Upper lobe of left lung (tissue), 6 donors: ENCODE measurements around the gene ZBTB11. TPM values are rescaled to one million over a fixed set of nuclear protein-coding genes. Genes with fewer than 3 reads are reported as not detected.

Experiments used
- ATAC-seq, 2 donors: fragments of 200-7000 bp; cut with Tn5 transposase; one replicate each; pipeline ENCODE4 v1.9.1; 2022; ENCODE audit warnings: mild to moderate bottlenecking in 2 of 2, moderate library complexity in 2 of 2; ENCODE audit not compliant: low FRiP score in 2 of 2
- DNase-seq, 2 donors: peaks; one replicate each; pipeline ENCODE4 v3.0.0-alpha.2; 2019 to 2020
- H3K27ac ChIP-seq, 4 donors: fragments of 200-600 bp; sonication (generic); one replicate each; pipeline ENCODE4 v1.5.1; 2016 to 2019
- H3K27me3 ChIP-seq, 4 donors: fragments of 200-600 bp; sonication (generic); one replicate each; pipeline ENCODE4 v1.5.1; 2017 to 2019
- H3K36me3 ChIP-seq, 4 donors: fragments of 200-600 bp; sonication (generic); one replicate each; pipeline ENCODE4 v1.5.1; 2016 to 2019
- H3K4me1 ChIP-seq, 4 donors: fragments of 200-600 bp; sonication (generic); one replicate each; pipeline ENCODE4 v1.5.1; 2018 to 2019
- H3K4me3 ChIP-seq, 4 donors: fragments of 200-600 bp; sonication (generic); one replicate each; pipeline ENCODE4 v1.5.1; 2017 to 2019; ENCODE audit warnings: mild to moderate bottlenecking in 2 of 4, moderate library complexity in 1 of 4
- H3K9me3 ChIP-seq, 4 donors: fragments of 200-600 bp; sonication (generic); one replicate each; pipeline ENCODE4 v1.5.1; 2018 to 2019
- EP300 ChIP-seq, 4 donors: sonication (generic); formaldehyde crosslinking; IDR thresholded peaks; one replicate each; pipeline ENCODE4 v1.5.1; 2017; ENCODE audit warnings: antibody characterized with exemption in 4 of 4, control low read depth in 2 of 4
- POLR2A ChIP-seq, 4 donors: fragments of 450-650 bp; IDR thresholded peaks; one replicate each; pipeline ENCODE4 v1.5.1; 2016 to 2017; ENCODE audit warnings: antibody characterized with exemption in 4 of 4, mild to moderate bottlenecking in 2 of 4
- POLR2AphosphoS5 ChIP-seq, 2 donors: sonication (generic); formaldehyde crosslinking; IDR thresholded peaks; one replicate each; pipeline ENCODE4 v1.5.1; 2017; ENCODE audit warnings: antibody characterized with exemption in 2 of 2
- WGBS, 2 donors: methylation state at CpG; one replicate each; pipeline ENCODE4 v1.1.5; 2017 to 2018; 5-methylcytosine and 5-hydroxymethylcytosine counted together
- total RNA-seq, 6 donors: library from RNA; depleted of rRNA in 4 of 6; stranded (reverse); fragments of >200 nt in 4 of 6; gene quantifications; one replicate each; pipeline versions ENCODE4 v1.1.0 to v1.2.1, GENCODE V29; 2016 to 2021
- TF ChIP-seq, protein P1 (sequence below), 6 experiments: fragments of 450-650 bp in 4 of 6; fragments of 200-600 bp in 2 of 6; sonication (generic) in 2 of 6; IDR thresholded peaks; one replicate each; pipeline ENCODE4 v1.5.1; 2016 to 2019; ENCODE audit warnings: antibody characterized with exemption in 6 of 6
- donor health status: DM: no; HTN: no; CAD: no; lungs with moderate emphysema.
- donor health status: DM: no; HTN: yes; CAD: no; lungs with severe emphysema.

ZBTB11 gene
- total RNA-seq, 6 donors from 2014 or later: 16.3 to 41.4 (median 19.8) TPM

DNA sequence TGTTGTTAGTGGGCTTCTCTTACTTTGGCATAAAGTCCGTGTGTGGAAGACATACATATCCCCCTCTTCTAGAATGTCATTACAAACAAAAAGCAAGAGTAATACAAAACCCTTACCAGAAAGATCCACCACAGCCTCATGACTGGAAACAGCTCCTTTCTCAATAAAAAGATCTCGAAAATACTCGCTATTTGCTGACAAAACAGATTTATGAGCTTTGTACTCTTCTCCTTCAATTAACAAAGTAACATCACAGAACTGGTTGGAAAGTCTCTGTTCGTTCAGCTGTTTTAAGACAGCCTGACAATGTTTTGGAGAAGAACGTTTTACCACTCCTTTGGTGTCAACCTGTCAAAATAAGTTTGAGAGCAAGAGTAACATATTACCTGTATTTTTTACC lies 5.9 kb downstream of the ZBTB11 start:
- no peak for DNase-seq
- TF ChIP-seq EP300 (IDR thresholded peaks at IDR 0.05) (no peak), POLR2A (IDR thresholded peaks at IDR 0.05) (no peak), POLR2AphosphoS5 (IDR thresholded peaks at IDR 0.05) (no peak)
- TF ChIP-seq, protein P1, sequence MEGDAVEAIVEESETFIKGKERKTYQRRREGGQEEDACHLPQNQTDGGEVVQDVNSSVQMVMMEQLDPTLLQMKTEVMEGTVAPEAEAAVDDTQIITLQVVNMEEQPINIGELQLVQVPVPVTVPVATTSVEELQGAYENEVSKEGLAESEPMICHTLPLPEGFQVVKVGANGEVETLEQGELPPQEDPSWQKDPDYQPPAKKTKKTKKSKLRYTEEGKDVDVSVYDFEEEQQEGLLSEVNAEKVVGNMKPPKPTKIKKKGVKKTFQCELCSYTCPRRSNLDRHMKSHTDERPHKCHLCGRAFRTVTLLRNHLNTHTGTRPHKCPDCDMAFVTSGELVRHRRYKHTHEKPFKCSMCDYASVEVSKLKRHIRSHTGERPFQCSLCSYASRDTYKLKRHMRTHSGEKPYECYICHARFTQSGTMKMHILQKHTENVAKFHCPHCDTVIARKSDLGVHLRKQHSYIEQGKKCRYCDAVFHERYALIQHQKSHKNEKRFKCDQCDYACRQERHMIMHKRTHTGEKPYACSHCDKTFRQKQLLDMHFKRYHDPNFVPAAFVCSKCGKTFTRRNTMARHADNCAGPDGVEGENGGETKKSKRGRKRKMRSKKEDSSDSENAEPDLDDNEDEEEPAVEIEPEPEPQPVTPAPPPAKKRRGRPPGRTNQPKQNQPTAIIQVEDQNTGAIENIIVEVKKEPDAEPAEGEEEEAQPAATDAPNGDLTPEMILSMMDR (IDR thresholded peaks at IDR 0.05): no peak
- no peak overlapping the region for H3K4me3 ChIP-seq
- no peak for ATAC-seq
- no peaks in the 10 kb centered on the region for H3K9me3 ChIP-seq
- H3K27me3 ChIP-seq: no peaks in the 10 kb centered on the region
- peaks cover 12 to 35% (median 15%) of the 10 kb centered on the region in 4 donors for H3K4me1 ChIP-seq
- WGBS, 2 donors: 92 to 94% methylated on average over 5 of the region's 5 CpGs
- peaks cover 0 to 42% (median 18%) of the 10 kb centered on the region in 4 donors for H3K36me3 ChIP-seq
- no peak overlapping the region for H3K27ac ChIP-seq

GRCh38 chr3:101667844-101668243 lies 9.1 kb downstream of the ZBTB11 start:
- WGBS, 2 donors: 93 to 97% methylated on average over 1 of the region's 1 CpG
- no peak overlapping the region for H3K4me3 ChIP-seq
- H3K9me3 ChIP-seq: no peaks in the 10 kb centered on the region
- no peaks in the 10 kb centered on the region for H3K27me3 ChIP-seq
- TF ChIP-seq POLR2AphosphoS5 (IDR thresholded peaks at IDR 0.05) (no peak), EP300 (IDR thresholded peaks at IDR 0.05) (no peak), POLR2A (IDR thresholded peaks at IDR 0.05) (no peak)
- TF ChIP-seq, protein P1 (IDR thresholded peaks at IDR 0.05): no peak
- ATAC-seq (no peak), DNase-seq (no peak)
- H3K36me3 ChIP-seq: peaks cover 10 to 71% (median 35%) of the 10 kb centered on the region in 4 donors
- H3K4me1 ChIP-seq: peaks cover 0 to 7% (median 0%) of the 10 kb centered on the region in 4 donors
- no peak overlapping the region for H3K27ac ChIP-seq

DNA sequence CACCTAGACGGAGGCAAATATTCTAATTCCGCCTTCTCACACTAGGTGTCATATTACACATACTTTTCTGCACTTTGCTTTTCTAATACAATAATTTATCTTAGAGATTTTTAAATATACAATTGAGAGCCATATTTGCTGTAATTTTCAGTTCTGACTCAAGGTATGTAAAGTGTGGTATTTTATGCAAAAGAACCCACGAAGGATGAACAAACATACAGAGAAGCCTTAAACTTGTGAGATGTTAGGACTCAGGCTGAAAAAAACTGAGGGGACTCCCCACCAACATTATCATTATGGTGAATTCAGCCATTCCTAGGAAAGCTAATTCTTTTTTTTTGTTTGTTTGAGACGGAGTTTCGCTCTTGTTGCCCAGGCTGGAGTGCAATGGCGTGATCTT lies 9.6 kb downstream of the ZBTB11 start:
- Histone ChIP-seq H3K4me1 (peaks cover 0 to 2% (median 0%) of the 10 kb centered on the region in 4 donors), H3K36me3 (peaks cover 12 to 76% (median 41%) of the 10 kb centered on the region in 4 donors), H3K9me3 (no peaks in the 10 kb centered on the region), H3K27ac (no peak overlapping the region), H3K4me3 (no peak overlapping the region), H3K27me3 (no peaks in the 10 kb centered on the region)
- no peak for ATAC-seq
- no peak for DNase-seq
- TF ChIP-seq, protein P1 (IDR thresholded peaks at IDR 0.05): no peak
- no peak for TF ChIP-seq POLR2AphosphoS5 (IDR thresholded peaks at IDR 0.05)
- no peak for TF ChIP-seq EP300 (IDR thresholded peaks at IDR 0.05)
- no peak for TF ChIP-seq POLR2A (IDR thresholded peaks at IDR 0.05)
- 86 to 91% methylated on average over 6 of the region's 6 CpGs for WGBS, 2 donors

DNA sequence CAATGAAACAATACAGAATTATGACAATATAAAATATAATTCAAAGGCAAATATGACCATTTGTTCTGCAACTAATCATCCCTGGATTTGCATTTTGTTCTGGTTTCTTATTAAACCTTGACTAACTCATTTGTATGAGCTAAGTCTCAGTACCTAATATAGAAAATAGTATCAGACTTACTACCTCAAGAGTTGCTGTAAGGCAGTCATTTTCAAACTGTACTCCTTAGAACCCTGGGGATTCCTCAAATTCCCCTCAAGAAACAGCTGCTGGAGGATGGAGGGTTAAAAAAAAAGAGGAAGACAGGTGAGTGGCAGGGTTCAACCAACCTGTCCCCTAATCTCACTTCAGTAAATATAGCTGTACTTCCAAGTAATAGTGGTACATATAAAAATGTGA lies 11.1 kb downstream of the ZBTB11 start:
- TF ChIP-seq EP300 (IDR thresholded peaks at IDR 0.05) (no peak), POLR2A (IDR thresholded peaks at IDR 0.05) (no peak), POLR2AphosphoS5 (IDR thresholded peaks at IDR 0.05) (no peak)
- TF ChIP-seq, protein P1 (IDR thresholded peaks at IDR 0.05): no peak
- peaks cover 12 to 84% (median 43%) of the 10 kb centered on the region in 4 donors for H3K36me3 ChIP-seq
- no peak overlapping the region for H3K4me3 ChIP-seq
- H3K27me3 ChIP-seq: no peaks in the 10 kb centered on the region
- no peak for DNase-seq
- no peaks in the 10 kb centered on the region for H3K9me3 ChIP-seq
- no peaks in the 10 kb centered on the region for H3K4me1 ChIP-seq
- no peak overlapping the region for H3K27ac ChIP-seq
- no peak for ATAC-seq

DNA sequence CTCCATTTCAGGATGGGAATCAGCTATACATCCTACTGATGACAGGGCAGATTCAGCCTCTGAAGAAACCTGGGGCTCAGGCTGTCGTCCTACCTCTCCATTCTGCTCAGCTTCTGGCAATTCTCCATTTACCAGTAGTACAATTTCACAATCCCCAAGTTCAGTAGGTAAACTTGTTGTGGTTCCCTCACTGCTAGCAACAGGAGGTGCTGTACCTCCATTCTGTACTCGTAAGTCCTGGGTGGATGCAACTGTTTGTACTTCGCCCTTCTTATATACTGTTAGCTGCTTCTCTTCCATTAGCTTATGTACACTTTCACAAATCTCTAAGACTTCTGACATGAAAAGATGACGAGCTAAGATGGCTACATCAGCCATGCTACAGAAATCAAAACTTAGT lies 11.6 kb downstream of the ZBTB11 start:
- peaks cover 12 to 84% (median 45%) of the 10 kb centered on the region in 4 donors for H3K36me3 ChIP-seq
- H3K4me3 ChIP-seq: no peak overlapping the region
- no peaks in the 10 kb centered on the region for H3K9me3 ChIP-seq
- no peaks in the 10 kb centered on the region for H3K27me3 ChIP-seq
- H3K27ac ChIP-seq: no peak overlapping the region
- no peaks in the 10 kb centered on the region for H3K4me1 ChIP-seq
- ATAC-seq (peak in 1 of 2 donors; percentile 63), DNase-seq (peak in 1 of 2 donors; percentile 25)
- TF ChIP-seq EP300 (IDR thresholded peaks at IDR 0.05): no peak
- TF ChIP-seq POLR2AphosphoS5 (IDR thresholded peaks at IDR 0.05): no peak
- TF ChIP-seq POLR2A (IDR thresholded peaks at IDR 0.05): no peak
- TF ChIP-seq, protein P1 (IDR thresholded peaks at IDR 0.05): no peak
- 70 to 89% methylated on average over 4 of the region's 4 CpGs for WGBS, 2 donors
